ENCODE data around the gene GSDMA.

- no peak for TF ChIP-seq GATA2 (IDR thresholded peaks at IDR 0.05; ENCODE audit: low read depth, low read length)
- no peak for TF ChIP-seq GATA3 (IDR thresholded peaks at IDR 0.05; ENCODE audit: low read depth, low read length)
Observed at GRCh38 chr17:40019140-40019991, 56.6 kb downstream of the GSDMA start.
